ENCODE measurements around the gene ADGRF1.
"Not testable (repeated sequence)": the region's sequence is repeated elsewhere in the genome, so short reads cannot be mapped to it uniquely, and the experiment has no call there.

ADGRF1 gene

DNA sequence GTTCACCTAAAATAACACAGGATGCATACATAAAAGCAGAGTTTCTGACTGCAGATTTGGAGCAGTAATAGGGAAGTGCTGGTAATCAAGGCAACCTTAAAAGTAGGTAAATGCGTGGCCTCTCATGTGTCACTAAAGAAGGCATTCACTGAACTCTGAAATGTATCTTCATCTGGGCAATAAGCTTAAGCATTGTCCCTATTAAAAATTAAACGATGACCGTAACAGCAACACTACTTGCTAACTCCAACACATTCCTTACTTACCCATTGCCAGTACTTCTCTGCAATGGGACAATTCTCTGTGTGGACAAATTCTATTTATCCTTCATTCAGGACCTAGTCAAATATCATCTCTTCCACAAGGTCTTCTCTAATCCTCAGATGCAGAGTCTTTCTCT, 19.9 kb downstream of the ADGRF1 start:
- no peak for DNase-seq (ENCODE audit: low spot score)

DNA sequence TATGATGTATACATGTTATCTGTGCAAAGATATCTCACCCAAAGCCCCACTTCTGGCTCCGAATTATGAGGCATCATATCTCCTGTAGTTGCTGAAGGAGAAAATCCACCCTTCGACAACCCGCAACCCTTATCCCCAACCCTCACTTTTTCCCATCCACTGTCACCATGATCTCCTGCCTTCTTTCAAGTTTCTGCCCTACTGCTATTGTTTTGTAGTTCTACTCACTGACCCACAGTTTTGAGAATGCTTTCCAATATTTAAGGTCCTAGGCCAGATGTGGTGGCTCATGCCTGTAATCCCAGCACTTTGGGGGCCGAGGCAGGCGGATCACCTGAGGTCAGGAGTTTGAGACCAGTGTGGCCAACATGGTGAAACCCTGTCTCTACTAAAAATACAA, 22.2 kb downstream of the ADGRF1 start:
- no peak for DNase-seq (ENCODE audit: low spot score)

GRCh38 chr6:47016909-47017308, 25.2 kb downstream of the ADGRF1 start:
- no peak for DNase-seq (ENCODE audit: low spot score)

DNA sequence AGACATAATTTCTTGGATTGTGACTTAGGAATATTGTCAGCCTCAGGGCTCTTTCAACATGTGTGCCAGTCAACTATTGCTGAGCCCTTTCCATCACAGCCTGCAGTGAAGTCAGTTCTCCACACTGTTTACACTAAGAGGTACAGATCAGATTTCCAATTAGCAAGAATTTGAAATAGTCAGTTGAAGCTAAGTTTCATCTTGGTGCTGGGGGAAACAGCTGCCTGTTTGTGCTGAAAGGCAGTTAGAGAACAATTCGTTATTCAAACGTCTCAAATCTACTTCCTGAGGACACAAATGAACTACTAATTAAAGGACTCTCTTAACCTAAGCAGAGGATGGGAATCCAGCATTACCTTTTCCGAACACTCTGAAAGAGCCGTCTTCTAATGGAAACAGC, 25.9 kb downstream of the ADGRF1 start:
- no peak for DNase-seq (ENCODE audit: low spot score)

DNA sequence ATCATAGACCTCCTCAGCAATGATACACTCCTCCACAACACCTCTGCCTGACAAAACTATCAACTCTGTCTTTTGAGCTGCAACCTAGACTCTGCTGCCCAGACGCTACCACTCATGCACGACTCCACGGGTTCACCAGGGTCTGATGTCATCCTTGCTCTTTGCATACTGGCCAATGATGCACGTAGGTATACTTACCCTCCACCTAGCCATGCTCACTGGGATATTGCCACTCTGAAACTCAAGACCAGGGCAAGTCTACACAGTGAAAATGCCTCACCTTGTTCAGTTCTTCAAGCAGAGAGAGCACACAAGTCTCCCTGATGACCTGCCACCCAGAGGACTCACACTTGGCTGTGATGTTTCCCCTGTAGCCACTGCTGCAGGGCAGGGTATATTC, 27.7 kb downstream of the ADGRF1 start:
- DNase-seq (ENCODE audit: low spot score) = no peak

DNA sequence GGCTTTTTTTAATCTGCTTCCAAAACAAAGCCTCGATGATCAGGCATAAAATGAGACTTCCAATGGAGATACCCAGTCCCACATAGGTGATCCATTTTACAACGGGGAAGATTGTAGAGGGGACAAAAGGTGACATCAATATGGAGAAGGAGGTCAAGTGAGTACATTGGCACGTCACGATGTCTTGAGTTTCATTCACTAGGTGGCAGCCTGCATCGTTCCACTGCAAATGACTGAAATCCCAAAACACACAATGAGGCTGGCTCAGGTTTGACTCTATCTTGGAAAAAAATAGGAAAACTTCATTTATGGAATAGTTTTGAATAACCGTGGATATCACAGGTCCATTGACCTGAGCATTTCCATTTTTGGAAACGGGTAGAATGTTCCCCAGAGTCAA, 32.5 kb downstream of the ADGRF1 start:
- no peak for DNase-seq (ENCODE audit: low spot score)

GRCh38 chr6:47008397-47008763, 33.8 kb downstream of the ADGRF1 start:
- no peak for DNase-seq (ENCODE audit: low spot score)

- no peak for DNase-seq (ENCODE audit: low spot score)
Measured at GRCh38 chr6:47007657-47008396, 34.3 kb downstream of the ADGRF1 start.

DNA sequence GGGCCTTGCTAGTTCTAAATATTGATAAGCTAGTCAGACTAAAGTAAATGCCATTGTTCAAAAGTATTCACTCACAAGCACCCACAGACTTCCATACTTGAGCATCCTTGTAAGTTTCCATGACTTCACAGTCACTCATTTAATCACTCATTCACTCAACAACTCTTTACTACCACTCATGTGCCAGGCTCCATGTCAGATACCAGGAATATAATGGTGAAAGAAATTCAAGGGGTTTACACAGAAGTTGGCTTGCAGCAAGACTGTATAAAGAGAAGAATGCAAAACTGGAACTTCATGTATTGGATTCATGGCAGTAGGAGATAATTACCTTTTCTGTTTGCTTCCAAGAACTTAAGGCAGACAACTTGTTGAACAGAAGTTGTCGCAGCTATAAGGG, 36.6 kb downstream of the ADGRF1 start:
- no peak for DNase-seq (ENCODE audit: low spot score)

GRCh38 chr6:47004463-47004862, 37.7 kb downstream of the ADGRF1 start:
- DNase-seq (ENCODE audit: low spot score) = no peak

- DNase-seq (ENCODE audit: low spot score) = no peak
Measured at GRCh38 chr6:47000842-47001241, 41.3 kb downstream of the ADGRF1 start.

- DNase-seq (ENCODE audit: low spot score) = no peak
Measured at GRCh38 chr6:46998436-46999017, 43.6 kb downstream of the ADGRF1 start.

DNA sequence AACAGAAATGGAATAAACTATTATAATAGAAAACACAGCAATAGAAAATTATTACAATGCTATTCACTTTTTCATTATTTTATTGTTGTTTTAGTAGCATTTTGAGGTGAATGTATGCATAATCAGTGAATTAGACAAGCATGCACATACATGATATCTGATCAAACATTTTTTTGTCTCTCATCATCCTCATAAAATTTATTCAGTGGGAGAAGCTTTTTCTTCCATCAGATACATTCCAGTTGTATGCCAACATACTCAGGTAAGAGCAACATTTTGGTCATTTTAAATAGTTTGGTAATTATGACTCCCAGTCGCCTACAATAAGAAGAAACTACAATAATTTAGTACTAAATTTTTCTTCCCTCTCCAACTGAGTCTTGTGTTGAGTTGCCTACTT, 44.5 kb downstream of the ADGRF1 start:
- DNase-seq (ENCODE audit: low spot score) = no peak

GRCh38 chr6:46996860-46997641, 45.1 kb downstream of the ADGRF1 start:
- no peak for DNase-seq (ENCODE audit: low spot score)

- no peak for DNase-seq (ENCODE audit: low spot score)
Measured at GRCh38 chr6:46994933-46995332, 47.2 kb downstream of the ADGRF1 start.

DNA sequence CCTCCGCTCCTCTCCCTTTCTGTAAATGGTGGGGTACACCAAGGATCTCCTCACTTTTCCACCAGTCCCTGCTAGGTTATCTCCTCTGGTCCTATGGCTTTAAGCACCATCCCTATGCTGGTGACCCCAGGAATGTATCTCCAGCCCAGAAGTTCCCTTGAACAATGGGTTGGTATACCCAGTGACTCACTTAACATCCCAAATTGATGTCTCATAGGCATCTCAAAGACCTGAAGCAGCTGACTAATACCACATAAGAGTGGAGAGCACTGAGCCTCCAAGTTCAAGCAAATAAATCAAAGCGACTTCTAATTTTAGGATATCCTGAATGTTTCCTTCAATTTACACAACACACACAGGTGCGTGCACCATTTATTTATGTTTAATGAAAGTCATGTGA, 48.3 kb downstream of the ADGRF1 start:
- no peak for DNase-seq (ENCODE audit: low spot score)

DNA sequence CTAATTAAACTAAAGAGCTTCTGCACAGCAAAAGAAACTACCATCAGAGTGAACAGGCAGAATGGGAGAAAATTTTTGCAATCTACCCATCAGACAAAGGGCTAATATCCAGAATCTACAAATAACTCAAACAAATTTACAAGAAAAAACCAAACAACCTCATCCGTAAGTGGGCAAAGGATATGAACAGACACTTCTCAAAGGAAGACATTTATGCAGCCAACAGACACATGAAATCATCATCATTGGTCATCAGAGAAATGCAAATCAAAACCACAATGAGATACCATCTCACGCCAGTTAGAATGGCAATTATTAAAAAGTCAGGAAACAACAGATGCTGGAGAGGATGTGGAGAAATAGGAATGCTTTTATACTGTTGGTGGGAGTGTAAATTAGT, 49.7 kb downstream of the ADGRF1 start:
- not testable (repeated sequence) for DNase-seq (ENCODE audit: low spot score)

DNA sequence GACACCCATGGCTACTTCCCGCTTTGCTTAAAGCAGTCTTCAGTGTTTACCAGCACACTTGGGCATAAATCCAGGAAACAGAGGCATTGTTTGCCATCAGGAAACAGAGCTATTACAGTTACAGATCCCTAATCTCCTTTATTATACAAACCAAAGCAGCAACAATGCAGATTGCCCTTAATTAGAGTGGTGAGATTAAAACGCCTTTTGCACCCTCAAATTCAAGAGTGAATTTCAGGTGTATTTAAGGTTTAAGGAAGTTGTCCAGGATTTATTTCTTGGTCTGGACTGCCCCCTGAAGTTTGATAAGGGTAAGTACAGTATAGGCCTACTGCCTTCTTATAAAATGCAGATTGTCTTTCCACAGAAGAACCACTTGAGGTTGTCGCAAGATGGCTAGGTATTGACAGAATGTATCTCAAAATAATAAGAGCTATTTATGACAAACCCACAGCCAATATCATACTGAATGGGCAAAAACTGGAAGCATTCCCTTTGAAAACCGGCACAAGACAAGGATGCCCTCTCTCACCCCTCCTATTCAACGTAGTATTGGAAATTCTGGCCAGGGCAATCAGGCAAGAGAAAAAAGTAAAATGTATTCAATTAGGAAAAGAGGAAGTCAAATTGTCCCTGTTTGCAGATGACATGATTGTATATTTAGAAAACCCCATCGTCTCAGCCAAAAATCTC, 51.2 kb downstream of the ADGRF1 start:
- not testable (repeated sequence) for DNase-seq (ENCODE audit: low spot score)

DNA sequence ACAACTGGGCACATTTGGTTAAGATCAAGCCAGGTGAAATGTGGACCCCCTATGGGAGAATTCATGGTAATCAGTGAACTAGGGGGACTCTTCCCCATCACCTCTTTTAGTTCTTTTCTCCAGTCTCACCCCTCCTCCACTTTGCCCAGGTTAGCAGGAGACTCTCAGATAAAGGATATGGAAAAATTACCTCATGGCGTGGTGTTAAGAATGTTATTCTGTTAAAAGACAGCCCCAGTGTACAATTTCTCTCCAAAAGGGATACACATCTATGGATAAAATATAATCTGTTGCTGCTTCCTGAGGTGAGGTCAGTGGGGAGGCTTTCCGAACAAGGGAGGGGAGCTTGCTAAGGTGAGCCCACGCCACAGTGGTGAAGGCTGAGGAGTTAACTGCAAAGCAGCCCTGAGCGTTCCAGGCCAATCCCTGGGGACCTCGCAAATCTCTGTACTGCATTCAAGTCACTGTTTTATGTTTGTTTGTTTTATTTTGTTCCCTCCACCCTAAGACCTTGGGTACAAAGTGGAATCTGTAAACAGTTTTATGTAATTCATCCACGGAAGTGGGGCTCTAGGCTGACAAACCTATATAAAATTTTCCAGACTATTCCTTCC, 52.0 kb downstream of the ADGRF1 start:
- no peak for DNase-seq (ENCODE audit: low spot score)

DNA sequence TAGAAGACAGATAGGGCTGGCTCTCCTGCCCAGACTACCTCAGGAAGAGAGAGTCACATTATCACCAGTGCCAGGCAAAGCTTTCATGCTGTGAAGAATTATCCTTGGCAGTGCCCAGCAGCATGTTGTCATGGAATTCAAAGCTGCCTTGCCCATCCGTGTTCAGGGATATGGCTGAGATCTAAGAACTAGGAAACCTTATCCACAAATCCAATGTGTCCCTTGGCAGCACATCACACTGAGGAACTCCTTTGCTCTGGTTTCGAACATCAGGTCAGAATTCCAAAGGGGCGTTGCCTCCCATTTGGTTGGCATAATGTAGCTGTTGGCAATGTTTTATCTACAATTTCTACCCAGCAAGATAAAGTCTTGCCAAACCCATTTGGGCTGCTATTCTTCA, 52.7 kb downstream of the ADGRF1 start:
- no peak for DNase-seq (ENCODE audit: low spot score)

- DNase-seq (ENCODE audit: low spot score) = no peak
Measured at GRCh38 chr6:46985943-46986342, 56.2 kb downstream of the ADGRF1 start.

DNA sequence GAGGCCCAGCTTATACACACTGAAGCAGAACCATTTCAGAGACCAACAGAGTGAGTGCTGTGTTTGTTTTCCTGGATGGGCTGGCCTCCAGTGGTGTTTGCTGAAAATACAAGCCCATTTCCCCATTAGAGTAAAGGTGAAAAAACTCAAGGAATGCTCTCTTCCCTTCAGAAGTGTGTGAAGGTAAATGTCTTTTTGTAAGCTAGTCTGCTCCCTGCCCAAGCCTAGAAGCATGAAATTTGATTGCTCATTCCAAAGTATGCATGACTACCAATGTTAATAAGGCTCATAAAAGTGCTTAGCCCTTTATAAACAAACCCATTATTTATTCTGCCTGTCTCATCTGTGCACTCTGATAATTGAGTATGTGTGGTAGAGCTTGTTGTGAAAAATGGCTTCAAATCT, 59.1 kb downstream of the ADGRF1 start:
- no peak for DNase-seq (ENCODE audit: low spot score)
